ENCODE results near the gene GRIA1.

GRCh38 chr5:153704110-153704509 is 213.6 kb downstream of the GRIA1 start:
- TF ChIP-seq, protein P1, sequence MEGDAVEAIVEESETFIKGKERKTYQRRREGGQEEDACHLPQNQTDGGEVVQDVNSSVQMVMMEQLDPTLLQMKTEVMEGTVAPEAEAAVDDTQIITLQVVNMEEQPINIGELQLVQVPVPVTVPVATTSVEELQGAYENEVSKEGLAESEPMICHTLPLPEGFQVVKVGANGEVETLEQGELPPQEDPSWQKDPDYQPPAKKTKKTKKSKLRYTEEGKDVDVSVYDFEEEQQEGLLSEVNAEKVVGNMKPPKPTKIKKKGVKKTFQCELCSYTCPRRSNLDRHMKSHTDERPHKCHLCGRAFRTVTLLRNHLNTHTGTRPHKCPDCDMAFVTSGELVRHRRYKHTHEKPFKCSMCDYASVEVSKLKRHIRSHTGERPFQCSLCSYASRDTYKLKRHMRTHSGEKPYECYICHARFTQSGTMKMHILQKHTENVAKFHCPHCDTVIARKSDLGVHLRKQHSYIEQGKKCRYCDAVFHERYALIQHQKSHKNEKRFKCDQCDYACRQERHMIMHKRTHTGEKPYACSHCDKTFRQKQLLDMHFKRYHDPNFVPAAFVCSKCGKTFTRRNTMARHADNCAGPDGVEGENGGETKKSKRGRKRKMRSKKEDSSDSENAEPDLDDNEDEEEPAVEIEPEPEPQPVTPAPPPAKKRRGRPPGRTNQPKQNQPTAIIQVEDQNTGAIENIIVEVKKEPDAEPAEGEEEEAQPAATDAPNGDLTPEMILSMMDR (IDR thresholded peaks at IDR 0.05), result no peak
- TF ChIP-seq POLR2A (IDR thresholded peaks at IDR 0.05) (no peak), POLR2AphosphoS5 (IDR thresholded peaks at IDR 0.05) (no peak), EP300 (IDR thresholded peaks at IDR 0.05) (no peak)

All from gastroesophageal sphincter (tissue), 3 donors.